ENCODE data around the gene SHC2. TPM values are rescaled to one million over a fixed set of nuclear protein-coding genes. Genes with fewer than 3 reads are reported as not detected.
"Not testable (repeated sequence)": the region's sequence is repeated elsewhere in the genome, so short reads cannot be mapped to it uniquely, and the experiment has no call there.

SHC2 gene
- total and polyA plus RNA-seq, 9 donors, result 0.62 to 40.7 (median 15.4) TPM

GRCh38 chr19:395467-395866, 65.4 kb downstream of the SHC2 start:
- Histone ChIP-seq H3K9me3 (no peaks in the 10 kb centered on the region), H3K27ac (no peak overlapping the region), H3K4me3 (no peak overlapping the region), H3K36me3 (no peaks in the 10 kb centered on the region), H3K4me1 (ENCODE audit: insufficient read depth) (no peaks in the 10 kb centered on the region), H3K27me3 (no peaks in the 10 kb centered on the region)
- intact Hi-C loops (cut with DNase I), result no loop called here
- 83 to 89% (median 85%) methylated on average over 5 of the region's 5 CpGs for WGBS, 3 donors
- TF ChIP-seq POLR2A (IDR thresholded peaks at IDR 0.05) (no peak), CTCF (IDR thresholded peaks at IDR 0.05) (no peak), EP300 (IDR thresholded peaks at IDR 0.05) (no peak)
- no peak for DNase-seq

GRCh38 chr19:394857-395256, 66.0 kb downstream of the SHC2 start:
- H3K27me3 ChIP-seq; intact Hi-C loops (cut with DNase I); H3K27ac ChIP-seq; H3K9me3 ChIP-seq; H3K4me1 ChIP-seq (ENCODE audit: insufficient read depth); H3K4me3 ChIP-seq; H3K36me3 ChIP-seq; DNase-seq: not testable (repeated sequence)
- 94 to 100% (median 95%) methylated on average over 1 of the region's 1 CpG for WGBS, 3 donors

- H3K9me3 ChIP-seq; H3K27me3 ChIP-seq; H3K4me1 ChIP-seq (ENCODE audit: insufficient read depth); H3K36me3 ChIP-seq; intact Hi-C loops (cut with DNase I); H3K27ac ChIP-seq; DNase-seq; H3K4me3 ChIP-seq: not testable (repeated sequence)
Measured at GRCh38 chr19:393560-393959, 67.3 kb downstream of the SHC2 start.

- no peaks in the 10 kb centered on the region for H3K4me1 ChIP-seq (ENCODE audit: insufficient read depth)
- no peaks in the 10 kb centered on the region for H3K27me3 ChIP-seq
- TF ChIP-seq EP300 (IDR thresholded peaks at IDR 0.05) (no peak), CTCF (IDR thresholded peaks at IDR 0.05) (no peak), POLR2A (IDR thresholded peaks at IDR 0.05) (no peak)
- H3K27ac ChIP-seq, result no peak overlapping the region
- whole genome bisulfite sequencing, 3 donors, result 31 to 39% (median 37%) methylated on average over 17 of the region's 17 CpGs
- no peak overlapping the region for H3K4me3 ChIP-seq
- DNase-seq, result no peak
- no peaks in the 10 kb centered on the region for H3K36me3 ChIP-seq
- intact Hi-C loops (cut with DNase I), result no loop called here
- H3K9me3 ChIP-seq, result no peaks in the 10 kb centered on the region
Measured at GRCh38 chr19:392375-392970, 68.4 kb downstream of the SHC2 start.

- no peak overlapping the region for H3K27ac ChIP-seq
- H3K9me3 ChIP-seq, result no peaks in the 10 kb centered on the region
- TF ChIP-seq POLR2A (IDR thresholded peaks at IDR 0.05), result no peak
- no peak for TF ChIP-seq EP300 (IDR thresholded peaks at IDR 0.05)
- TF ChIP-seq CTCF (IDR thresholded peaks at IDR 0.05), result no peak
- intact Hi-C loops (cut with DNase I), result no loop called here
- H3K27me3 ChIP-seq, result no peaks in the 10 kb centered on the region
- H3K36me3 ChIP-seq, result no peaks in the 10 kb centered on the region
- H3K4me1 ChIP-seq (ENCODE audit: insufficient read depth), result no peaks in the 10 kb centered on the region
- 83 to 88% (median 87%) methylated on average over 30 of the region's 30 CpGs for WGBS, 3 donors
- DNase-seq, result no peak
- H3K4me3 ChIP-seq, result no peak overlapping the region
Measured at GRCh38 chr19:391726-392374, 69.0 kb downstream of the SHC2 start.
